Neural cell (in vitro differentiated cells): Measurements from ENCODE around the gene TMEM98. TPM values are rescaled to one million over a fixed set of nuclear protein-coding genes. Genes with fewer than 3 reads are reported as not detected.

Experiments
- H2AFZ ChIP-seq: fragments of 200-600, 300-800 bp; sonication (generic), shearing (Covaris generic); 2 replicates; pipeline ENCODE4 v1.6.0; 2014; ENCODE audit warnings: low read depth, mild to moderate bottlenecking, antibody characterized with exemption, low read length, moderate library complexity
- H3F3A ChIP-seq: fragments of 200-600 bp; shearing (Covaris generic); 2 replicates; pipeline ENCODE4 v1.6.1; 2016; ENCODE audit warnings: mild to moderate bottlenecking, moderate library complexity, mixed read lengths, antibody characterized with exemption, low read length; ENCODE audit not compliant: insufficient read depth, poor library complexity, severe bottlenecking
- H3K27ac ChIP-seq: fragments of 200-600, 300-800 bp; sonication (generic), shearing (Covaris generic); 2 replicates; pipeline ENCODE4 v1.5.1; 2014; ENCODE audit warnings: mild to moderate bottlenecking, low read length, moderate library complexity
- H3K27me3 ChIP-seq: fragments of 300-800, 200-600 bp; sonication (generic), shearing (Covaris generic); 2 replicates; pipeline ENCODE4 v1.6.0; 2014; ENCODE audit warnings: mild to moderate bottlenecking, low read depth, low read length, moderate library complexity; ENCODE audit not compliant: insufficient read depth
- H3K36me3 ChIP-seq: fragments of 300-800, 200-600 bp; sonication (generic), shearing (Covaris generic); 2 replicates; pipeline ENCODE4 v1.5.1; 2014; ENCODE audit warnings: mild to moderate bottlenecking, antibody characterized with exemption, low read length, moderate library complexity; ENCODE audit not compliant: insufficient read depth
- H3K4me2 ChIP-seq: fragments of 300-800, 200-600 bp; sonication (generic), shearing (Covaris generic); 2 replicates; pipeline ENCODE4 v1.6.0; 2014; ENCODE audit warnings: mild to moderate bottlenecking, low read length
- H3K4me3 ChIP-seq: fragments of 300-800, 200-600 bp; sonication (generic), shearing (Covaris generic); 2 replicates; pipeline ENCODE4 v1.5.1; 2014; ENCODE audit warnings: mild to moderate bottlenecking, low read length, moderate library complexity
- H3K79me2 ChIP-seq: fragments of 200-600 bp; shearing (Covaris generic); replicated peaks from 2 replicates; pipeline ENCODE4 v1.6.0; 2014; ENCODE audit warnings: mild to moderate bottlenecking, low read length, moderate library complexity; ENCODE audit not compliant: insufficient read depth
- H3K9ac ChIP-seq: fragments of 300-800, 200-600 bp; sonication (generic), shearing (Covaris generic); 2 replicates; pipeline ENCODE4 v1.6.1; 2016; ENCODE audit warnings: mild to moderate bottlenecking, low read length, mixed read lengths
- H3K9me2 ChIP-seq: fragments of 200-600 bp; shearing (Covaris generic); 2 replicates; pipeline ENCODE4 v1.6.1; 2016; ENCODE audit warnings: mild to moderate bottlenecking, low read length, mixed read lengths; ENCODE audit not compliant: insufficient read depth
- H3K9me3 ChIP-seq: fragments of 200-600, 300-800 bp; sonication (generic), shearing (Covaris generic); 2 replicates; pipeline ENCODE4 v1.6.1; 2016; ENCODE audit warnings: mild to moderate bottlenecking, mixed run types, low read length, moderate library complexity, mixed read lengths
- H4K20me1 ChIP-seq: fragments of 200-600 bp; shearing (Covaris generic); 2 replicates; pipeline ENCODE4 v1.6.1; 2016; ENCODE audit warnings: mild to moderate bottlenecking, mixed run types; ENCODE audit not compliant: insufficient read depth
- EP300 ChIP-seq: fragments of 450-650 bp; conservative IDR thresholded peaks from 2 replicates; pipeline ENCODE4 v1.6.1; 2014; ENCODE audit warnings: antibody characterized with exemption, mild to moderate bottlenecking, moderate library complexity; ENCODE audit not compliant: poor library complexity, severe bottlenecking
- EZH2 ChIP-seq: fragments of 200-600, 300-800 bp; shearing (Covaris generic), sonication (generic); IDR thresholded peaks from 2 replicates; pipeline ENCODE4 v1.6.1; 2014; ENCODE audit warnings: antibody characterized with exemption, low read length, borderline replicate concordance, mild to moderate bottlenecking; ENCODE audit not compliant: insufficient read depth, poor library complexity, severe bottlenecking
- MXI1 ChIP-seq: fragments of 450-650 bp; conservative IDR thresholded peaks from 2 replicates; pipeline ENCODE4 v1.6.1; 2014; ENCODE audit warnings: antibody characterized with exemption, mild to moderate bottlenecking; ENCODE audit not compliant: poor library complexity, severe bottlenecking
- POLR2AphosphoS5 ChIP-seq: IDR thresholded peaks from 2 replicates; pipeline ENCODE4 v1.6.1; 2012
- RAD21 ChIP-seq: fragments of 450-650 bp; conservative IDR thresholded peaks from 2 replicates; pipeline ENCODE4 v1.6.1; 2014; ENCODE audit warnings: antibody characterized with exemption, mild to moderate bottlenecking, moderate library complexity
- SMC3 ChIP-seq: fragments of 450-650 bp; conservative IDR thresholded peaks from 2 replicates; pipeline ENCODE4 v1.6.1; 2014; ENCODE audit warnings: antibody characterized with exemption, mild to moderate bottlenecking, moderate library complexity; ENCODE audit not compliant: poor library complexity
- TAF1 ChIP-seq: IDR thresholded peaks from 2 replicates; pipeline ENCODE4 v1.6.1; 2012; ENCODE audit warnings: low read depth
- polyA plus RNA-seq: library from polyadenylated mRNA; depleted of rRNA; stranded (reverse); fragments of >200 nt; gene quantifications from 2 replicates; pipeline ENCODE4 v1.2.3, GENCODE V29; 2014
- TF ChIP-seq, protein P1 (sequence below): IDR thresholded peaks from 2 replicates; pipeline ENCODE4 v1.6.1; 2012; ENCODE audit warnings: borderline replicate concordance
- TF ChIP-seq, protein P2 (sequence below): fragments of 450-650 bp; IDR thresholded peaks from 2 replicates; pipeline ENCODE4 v1.5.1; 2014; ENCODE audit warnings: antibody characterized with exemption, mild to moderate bottlenecking, moderate library complexity; ENCODE audit not compliant: poor library complexity, severe bottlenecking

Gene TMEM98
- polyA plus RNA-seq, 1 donor from 2014 or later, result 65.1 TPM

DNA sequence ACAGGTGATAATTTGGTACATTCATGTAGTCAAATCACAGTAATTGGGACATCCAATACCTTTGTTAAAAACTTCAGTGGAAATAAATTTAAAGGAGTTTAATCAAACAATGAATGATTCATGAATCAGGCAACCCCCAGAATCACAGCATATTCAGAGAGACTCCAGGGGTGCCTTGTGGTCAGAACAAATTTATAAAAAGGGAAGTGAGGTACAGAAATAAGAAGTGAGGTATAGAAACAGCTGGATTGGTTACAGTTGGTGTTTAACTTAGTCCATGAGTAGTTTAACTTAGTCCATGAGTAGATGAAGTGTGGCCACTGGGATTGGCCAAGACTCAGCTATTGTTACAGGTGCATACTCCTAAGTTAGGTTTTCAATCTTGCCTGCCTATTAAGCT is 25.1 kb downstream of the TMEM98 start:
- H3K4me3 ChIP-seq, result no peak overlapping the region
- H3K9me2 ChIP-seq, result no peaks in the 10 kb centered on the region
- H2AFZ ChIP-seq, result no peak overlapping the region
- H3K27me3 ChIP-seq, result no peaks in the 10 kb centered on the region
- no peaks in the 10 kb centered on the region for H3K9me3 ChIP-seq
- H3K4me2 ChIP-seq, result no peak overlapping the region
- TF ChIP-seq MXI1, result no peak
- TF ChIP-seq, protein P1, sequence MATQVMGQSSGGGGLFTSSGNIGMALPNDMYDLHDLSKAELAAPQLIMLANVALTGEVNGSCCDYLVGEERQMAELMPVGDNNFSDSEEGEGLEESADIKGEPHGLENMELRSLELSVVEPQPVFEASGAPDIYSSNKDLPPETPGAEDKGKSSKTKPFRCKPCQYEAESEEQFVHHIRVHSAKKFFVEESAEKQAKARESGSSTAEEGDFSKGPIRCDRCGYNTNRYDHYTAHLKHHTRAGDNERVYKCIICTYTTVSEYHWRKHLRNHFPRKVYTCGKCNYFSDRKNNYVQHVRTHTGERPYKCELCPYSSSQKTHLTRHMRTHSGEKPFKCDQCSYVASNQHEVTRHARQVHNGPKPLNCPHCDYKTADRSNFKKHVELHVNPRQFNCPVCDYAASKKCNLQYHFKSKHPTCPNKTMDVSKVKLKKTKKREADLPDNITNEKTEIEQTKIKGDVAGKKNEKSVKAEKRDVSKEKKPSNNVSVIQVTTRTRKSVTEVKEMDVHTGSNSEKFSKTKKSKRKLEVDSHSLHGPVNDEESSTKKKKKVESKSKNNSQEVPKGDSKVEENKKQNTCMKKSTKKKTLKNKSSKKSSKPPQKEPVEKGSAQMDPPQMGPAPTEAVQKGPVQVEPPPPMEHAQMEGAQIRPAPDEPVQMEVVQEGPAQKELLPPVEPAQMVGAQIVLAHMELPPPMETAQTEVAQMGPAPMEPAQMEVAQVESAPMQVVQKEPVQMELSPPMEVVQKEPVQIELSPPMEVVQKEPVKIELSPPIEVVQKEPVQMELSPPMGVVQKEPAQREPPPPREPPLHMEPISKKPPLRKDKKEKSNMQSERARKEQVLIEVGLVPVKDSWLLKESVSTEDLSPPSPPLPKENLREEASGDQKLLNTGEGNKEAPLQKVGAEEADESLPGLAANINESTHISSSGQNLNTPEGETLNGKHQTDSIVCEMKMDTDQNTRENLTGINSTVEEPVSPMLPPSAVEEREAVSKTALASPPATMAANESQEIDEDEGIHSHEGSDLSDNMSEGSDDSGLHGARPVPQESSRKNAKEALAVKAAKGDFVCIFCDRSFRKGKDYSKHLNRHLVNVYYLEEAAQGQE, result no peak
- TF ChIP-seq, protein P2, sequence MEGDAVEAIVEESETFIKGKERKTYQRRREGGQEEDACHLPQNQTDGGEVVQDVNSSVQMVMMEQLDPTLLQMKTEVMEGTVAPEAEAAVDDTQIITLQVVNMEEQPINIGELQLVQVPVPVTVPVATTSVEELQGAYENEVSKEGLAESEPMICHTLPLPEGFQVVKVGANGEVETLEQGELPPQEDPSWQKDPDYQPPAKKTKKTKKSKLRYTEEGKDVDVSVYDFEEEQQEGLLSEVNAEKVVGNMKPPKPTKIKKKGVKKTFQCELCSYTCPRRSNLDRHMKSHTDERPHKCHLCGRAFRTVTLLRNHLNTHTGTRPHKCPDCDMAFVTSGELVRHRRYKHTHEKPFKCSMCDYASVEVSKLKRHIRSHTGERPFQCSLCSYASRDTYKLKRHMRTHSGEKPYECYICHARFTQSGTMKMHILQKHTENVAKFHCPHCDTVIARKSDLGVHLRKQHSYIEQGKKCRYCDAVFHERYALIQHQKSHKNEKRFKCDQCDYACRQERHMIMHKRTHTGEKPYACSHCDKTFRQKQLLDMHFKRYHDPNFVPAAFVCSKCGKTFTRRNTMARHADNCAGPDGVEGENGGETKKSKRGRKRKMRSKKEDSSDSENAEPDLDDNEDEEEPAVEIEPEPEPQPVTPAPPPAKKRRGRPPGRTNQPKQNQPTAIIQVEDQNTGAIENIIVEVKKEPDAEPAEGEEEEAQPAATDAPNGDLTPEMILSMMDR, result no peak
- no peak for TF ChIP-seq TAF1
- no peaks in the 10 kb centered on the region for H3F3A ChIP-seq
- no peaks in the 10 kb centered on the region for H3K36me3 ChIP-seq
- no peaks in the 10 kb centered on the region for H4K20me1 ChIP-seq
- H3K27ac ChIP-seq, result no peak overlapping the region
- H3K79me2 ChIP-seq, result no peaks in the 10 kb centered on the region
- no peak overlapping the region for H3K9ac ChIP-seq

DNA sequence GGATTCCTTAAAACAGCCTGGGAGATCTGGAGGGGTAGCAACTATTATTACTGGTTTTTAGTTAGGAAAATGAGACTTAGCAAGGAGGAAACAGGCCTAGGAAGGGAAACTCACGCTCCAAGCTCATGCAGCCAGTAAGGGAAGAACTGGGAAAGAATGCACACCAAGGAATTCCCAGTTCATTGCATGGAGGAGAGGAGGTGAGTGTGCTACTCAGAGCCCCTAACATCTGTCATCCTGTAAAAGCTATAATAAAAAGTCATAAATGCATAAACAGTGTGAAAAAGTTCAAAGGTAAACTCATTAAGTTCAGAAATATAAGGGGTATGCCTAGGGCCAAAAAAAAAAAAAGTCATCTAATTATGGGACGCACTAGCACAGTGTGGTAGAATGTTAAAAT is 25.9 kb downstream of the TMEM98 start:
- H3K9me3 ChIP-seq, result no peaks in the 10 kb centered on the region
- no peaks in the 10 kb centered on the region for H3K9me2 ChIP-seq
- no peaks in the 10 kb centered on the region for H4K20me1 ChIP-seq
- no peak overlapping the region for H3K9ac ChIP-seq
- H3K27ac ChIP-seq, result no peak overlapping the region
- H3K4me2 ChIP-seq, result no peak overlapping the region
- H3K4me3 ChIP-seq, result no peak overlapping the region
- no peak overlapping the region for H2AFZ ChIP-seq
- H3F3A ChIP-seq, result no peaks in the 10 kb centered on the region
- no peaks in the 10 kb centered on the region for H3K36me3 ChIP-seq
- TF ChIP-seq TAF1 (no peak), MXI1 (no peak), EZH2 (no peak), RAD21 (no peak), SMC3 (no peak), EP300 (no peak), POLR2AphosphoS5 (no peak)
- TF ChIP-seq, protein P2, result no peak
- H3K79me2 ChIP-seq, result no peaks in the 10 kb centered on the region
- H3K27me3 ChIP-seq, result no peaks in the 10 kb centered on the region
